HepG2 (cell line): ENCODE data around the gene F7. TPM values are rescaled to one million over a fixed set of nuclear protein-coding genes. Genes with fewer than 3 reads are reported as not detected.

Experiments
- AFF4 ChIP-seq: sonication (generic); formaldehyde crosslinking; IDR thresholded peaks from 2 replicates; pipeline ENCODE4 v1.4.0; 2020; ENCODE audit warnings: missing genetic modification reagents
- JDP2 ChIP-seq: sonication (generic); formaldehyde crosslinking; IDR thresholded peaks from 2 replicates; pipeline ENCODE4 v1.8.1; 2022; ENCODE audit warnings: missing genetic modification reagents, borderline replicate concordance
- KDM5A ChIP-seq: fragments of 200-600 bp; sonication (generic); IDR thresholded peaks from 2 replicates; pipeline ENCODE4 v1.7.0; 2018; ENCODE audit warnings: antibody characterized with exemption, mild to moderate bottlenecking, low read length, borderline replicate concordance
- KDM5B ChIP-seq: sonication (generic); formaldehyde crosslinking; IDR thresholded peaks from 2 replicates; pipeline ENCODE4 v1.4.0; 2020; ENCODE audit warnings: missing genetic modification reagents, mild to moderate bottlenecking, borderline replicate concordance
- MLLT10 ChIP-seq: sonication (generic); formaldehyde crosslinking; IDR thresholded peaks from 2 replicates; pipeline ENCODE4 v1.4.0; 2020; ENCODE audit warnings: missing genetic modification reagents
- NR3C1 ChIP-seq: sonication (generic); formaldehyde crosslinking; IDR thresholded peaks from 2 replicates; pipeline ENCODE4 v1.4.0; 2020; ENCODE audit warnings: missing genetic modification reagents
- SRSF9 ChIP-seq: fragments of 200-400 bp; formaldehyde crosslinking; IDR thresholded peaks from 2 replicates; pipeline ENCODE4 v1.6.1; 2018; ENCODE audit warnings: borderline replicate concordance, mild to moderate bottlenecking, low read depth, low read length; ENCODE audit not compliant: insufficient read depth, poor library complexity, severe bottlenecking
- ZBTB33 ChIP-seq: sonication (generic); formaldehyde crosslinking; IDR thresholded peaks from 2 replicates; pipeline ENCODE4 v1.4.0; 2020; ENCODE audit warnings: missing genetic modification reagents
- ZFYVE20 ChIP-seq: sonication (generic); formaldehyde crosslinking; IDR thresholded peaks from 2 replicates; pipeline ENCODE4 v1.8.0; 2023; ENCODE audit warnings: low read depth, mild to moderate bottlenecking, moderate library complexity, missing genetic modification reagents, borderline replicate concordance
- ZNF333 ChIP-seq: sonication (generic); formaldehyde crosslinking; IDR thresholded peaks from 2 replicates; pipeline ENCODE4 v1.4.0; 2020; ENCODE audit warnings: mild to moderate bottlenecking, missing genetic modification reagents, borderline replicate concordance
- ZNF546 ChIP-seq: sonication (generic); formaldehyde crosslinking; conservative IDR thresholded peaks from 2 replicates; pipeline ENCODE4 v1.8.1; 2023; ENCODE audit warnings: mild to moderate bottlenecking, missing genetic modification reagents
- ZNF614 ChIP-seq: IDR thresholded peaks from 2 replicates; pipeline ENCODE4 v1.6.1; 2018; ENCODE audit warnings: missing biosample characterization, missing genetic modification reagents, inconsistent platforms, borderline replicate concordance
- ZNF7 ChIP-seq: IDR thresholded peaks from 2 replicates; pipeline ENCODE4 v1.6.1; 2016; ENCODE audit warnings: missing biosample characterization, missing genetic modification reagents
- ZNF747 ChIP-seq: sonication (generic); formaldehyde crosslinking; IDR thresholded peaks from 2 replicates; pipeline ENCODE4 v1.8.1; 2023; ENCODE audit warnings: missing genetic modification reagents, mild to moderate bottlenecking, borderline replicate concordance
- ZNF75D ChIP-seq: sonication (generic); formaldehyde crosslinking; IDR thresholded peaks from 2 replicates; pipeline ENCODE4 v1.8.1; 2023; ENCODE audit warnings: missing genetic modification reagents, mild to moderate bottlenecking, borderline replicate concordance
- ZNF790 ChIP-seq: sonication (generic); formaldehyde crosslinking; IDR thresholded peaks from 2 replicates; pipeline ENCODE4 v1.8.0; 2022; ENCODE audit warnings: missing genetic modification reagents, mild to moderate bottlenecking, borderline replicate concordance
- ZNF792 ChIP-seq: IDR thresholded peaks from 2 replicates; pipeline ENCODE4 v1.6.1; 2016
- polyA plus RNA-seq, 8 experiments: library from polyadenylated mRNA; depleted of rRNA in 3 of 8; stranded (reverse) in 7 of 8; unstranded in 1 of 8; fragments of >200 nt; fragmentation: Illumina TruSeq in 4 of 8; extraction: Trizol in 4 of 8; gene quantifications; 2 replicates each; pipeline versions ENCODE4 v1.2.1 to v1.2.3, GENCODE V29; 2011 to 2016; ENCODE audit warnings: low read depth in 4 of 8, missing spikeins in 1 of 8, mixed read lengths in 1 of 8; ENCODE audit not compliant: insufficient read depth in 1 of 8
- total RNA-seq, 5 experiments: library from RNA; depleted of rRNA; stranded (reverse); fragments of >200 nt; fragmentation: Illumina TruSeq; extraction: Trizol; gene quantifications; 2 replicates each; pipeline ENCODE4 v1.2.3, GENCODE V29; 2016; ENCODE audit warnings: low read depth in 1 of 5
- TF ChIP-seq, protein P1 (sequence below): sonication (generic); formaldehyde crosslinking; IDR thresholded peaks from 2 replicates; pipeline ENCODE4 v1.4.0; 2020; ENCODE audit warnings: missing genetic modification reagents, borderline replicate concordance

The F7 gene
- total and polyA plus RNA-seq, 2 of the 13 experiments (the other 11 are each of a cell fraction or from before 2014, with no cell fraction given): 12.6 to 26.5 TPM

DNA sequence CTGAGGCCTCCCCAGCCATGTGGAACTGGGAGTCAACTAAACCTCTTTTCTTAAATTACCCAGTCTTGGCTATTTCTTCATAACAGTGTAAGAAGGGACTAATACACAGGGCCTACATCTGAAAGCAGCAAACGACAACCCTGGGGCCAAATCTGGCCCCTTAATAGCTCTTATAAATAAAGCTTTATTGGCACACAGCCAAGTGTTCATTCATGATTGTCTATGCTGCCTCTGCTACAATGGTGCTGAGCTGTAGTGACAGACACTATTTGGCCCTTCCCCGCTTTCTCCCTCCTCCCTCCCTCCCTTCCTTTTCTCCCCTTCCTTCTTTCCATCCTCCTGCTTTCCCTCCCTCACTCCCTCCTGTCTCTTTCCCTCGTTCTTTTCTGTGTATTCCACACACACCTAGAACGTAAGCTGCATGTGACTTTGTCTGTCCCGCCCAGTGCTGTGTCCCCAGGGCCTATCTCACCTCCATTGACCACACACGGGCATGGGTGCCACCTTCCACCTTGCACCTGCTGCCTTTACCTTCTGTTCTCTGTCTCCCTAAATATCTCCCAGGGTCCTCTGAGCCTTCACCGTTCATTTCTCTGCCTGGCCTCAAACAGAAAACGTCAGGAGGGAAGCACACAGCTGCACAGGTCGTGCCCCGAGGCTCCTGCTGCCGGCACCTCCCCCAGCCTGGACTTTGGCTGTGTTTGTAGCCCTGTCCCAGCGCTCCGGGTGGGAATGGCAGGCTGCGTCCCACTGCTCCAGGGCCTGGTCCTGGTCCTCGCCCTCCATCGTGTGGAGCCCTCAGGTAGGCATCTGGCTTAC lies 52.5 kb downstream of the F7 start, which contains the start of gene PROZ (continued):
- TF ChIP-seq AFF4 (CRISPR knock-in tag): no peak
- 0 out of 2 replicates have a peak, but pooled peaks have one; percentile 26 for TF ChIP-seq ZBTB33
- TF ChIP-seq ZFYVE20 (CRISPR knock-in tag): no peak
- no peak for TF ChIP-seq ZNF333 (CRISPR knock-in tag)
- 0 out of 2 replicates have a peak, but pooled peaks have one; percentile 50 for TF ChIP-seq ZNF546 (CRISPR knock-in tag)
- TF ChIP-seq MLLT10 (CRISPR knock-in tag): no peak
- TF ChIP-seq ZNF7 (CRISPR knock-in tag): no peak
- TF ChIP-seq ZNF792 (CRISPR knock-in tag): peak; percentile 62; the same call in 1 of the 2 replicates
- no peak for TF ChIP-seq NR3C1 (CRISPR knock-in tag)
- no peak for TF ChIP-seq JDP2
- no peak for TF ChIP-seq SRSF9
- TF ChIP-seq, protein P1, sequence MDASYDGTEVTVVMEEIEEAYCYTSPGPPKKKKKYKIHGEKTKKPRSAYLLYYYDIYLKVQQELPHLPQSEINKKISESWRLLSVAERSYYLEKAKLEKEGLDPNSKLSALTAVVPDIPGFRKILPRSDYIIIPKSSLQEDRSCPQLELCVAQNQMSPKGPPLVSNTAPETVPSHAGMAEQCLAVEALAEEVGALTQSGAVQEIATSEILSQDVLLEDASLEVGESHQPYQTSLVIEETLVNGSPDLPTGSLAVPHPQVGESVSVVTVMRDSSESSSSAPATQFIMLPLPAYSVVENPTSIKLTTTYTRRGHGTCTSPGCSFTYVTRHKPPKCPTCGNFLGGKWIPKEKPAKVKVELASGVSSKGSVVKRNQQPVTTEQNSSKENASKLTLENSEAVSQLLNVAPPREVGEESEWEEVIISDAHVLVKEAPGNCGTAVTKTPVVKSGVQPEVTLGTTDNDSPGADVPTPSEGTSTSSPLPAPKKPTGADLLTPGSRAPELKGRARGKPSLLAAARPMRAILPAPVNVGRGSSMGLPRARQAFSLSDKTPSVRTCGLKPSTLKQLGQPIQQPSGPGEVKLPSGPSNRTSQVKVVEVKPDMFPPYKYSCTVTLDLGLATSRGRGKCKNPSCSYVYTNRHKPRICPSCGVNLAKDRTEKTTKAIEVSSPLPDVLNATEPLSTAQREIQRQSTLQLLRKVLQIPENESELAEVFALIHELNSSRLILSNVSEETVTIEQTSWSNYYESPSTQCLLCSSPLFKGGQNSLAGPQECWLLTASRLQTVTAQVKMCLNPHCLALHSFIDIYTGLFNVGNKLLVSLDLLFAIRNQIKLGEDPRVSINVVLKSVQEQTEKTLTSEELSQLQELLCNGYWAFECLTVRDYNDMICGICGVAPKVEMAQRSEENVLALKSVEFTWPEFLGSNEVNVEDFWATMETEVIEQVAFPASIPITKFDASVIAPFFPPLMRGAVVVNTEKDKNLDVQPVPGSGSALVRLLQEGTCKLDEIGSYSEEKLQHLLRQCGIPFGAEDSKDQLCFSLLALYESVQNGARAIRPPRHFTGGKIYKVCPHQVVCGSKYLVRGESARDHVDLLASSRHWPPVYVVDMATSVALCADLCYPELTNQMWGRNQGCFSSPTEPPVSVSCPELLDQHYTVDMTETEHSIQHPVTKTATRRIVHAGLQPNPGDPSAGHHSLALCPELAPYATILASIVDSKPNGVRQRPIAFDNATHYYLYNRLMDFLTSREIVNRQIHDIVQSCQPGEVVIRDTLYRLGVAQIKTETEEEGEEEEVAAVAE (CRISPR knock-in tag): peak; percentile 31; the same call in 1 of the 2 replicates
- no peak; the same call in 1 of the 2 replicates for TF ChIP-seq ZNF790
- peak; percentile 56; the same call in 1 of the 2 replicates for TF ChIP-seq KDM5B (CRISPR knock-in tag)
- no peak for TF ChIP-seq ZNF747 (CRISPR knock-in tag)
- no peak; the same call in 1 of the 2 replicates for TF ChIP-seq ZNF614
- TF ChIP-seq KDM5A: no peak; the same call in 1 of the 2 replicates
- TF ChIP-seq ZNF75D (CRISPR knock-in tag): no peak
